ENCODE measurements around the gene EGLN3.
"Not testable (repeated sequence)": the region's sequence is repeated elsewhere in the genome, so short reads cannot be mapped to it uniquely, and the experiment has no call there.

Gene EGLN3

GRCh38 chr14:33934043-33934750 lies 16.7 kb downstream of the EGLN3 start:
- DNase-seq = no peak

- no peak for DNase-seq
Observed at GRCh38 chr14:33933386-33933933, 17.4 kb downstream of the EGLN3 start.

- no peak for DNase-seq
Observed at GRCh38 chr14:33932576-33933345, 18.1 kb downstream of the EGLN3 start.

- DNase-seq = no peak
Observed at GRCh38 chr14:33932033-33932432, 18.8 kb downstream of the EGLN3 start.

- DNase-seq = no peak
Observed at GRCh38 chr14:33931461-33931860, 19.4 kb downstream of the EGLN3 start.

GRCh38 chr14:33930439-33930838 lies 20.4 kb downstream of the EGLN3 start:
- no peak for DNase-seq

- no peak for DNase-seq
Observed at GRCh38 chr14:33929799-33930408, 21.0 kb downstream of the EGLN3 start.

GRCh38 chr14:33928895-33929294 lies 22.0 kb downstream of the EGLN3 start:
- no peak for DNase-seq

- no peak for DNase-seq
Observed at GRCh38 chr14:33927944-33928343, 22.9 kb downstream of the EGLN3 start.

GRCh38 chr14:33926967-33927366 lies 23.9 kb downstream of the EGLN3 start:
- not testable (repeated sequence) for DNase-seq

- DNase-seq = no peak
Observed at GRCh38 chr14:33925946-33926345, 24.9 kb downstream of the EGLN3 start.

- DNase-seq = no peak
Observed at GRCh38 chr14:33925235-33925634, 25.6 kb downstream of the EGLN3 start.

GRCh38 chr14:33924566-33925100 lies 26.2 kb downstream of the EGLN3 start:
- DNase-seq = no peak

GRCh38 chr14:33922125-33922524 lies 28.7 kb downstream of the EGLN3 start:
- DNase-seq = no peak

- DNase-seq = no peak
Observed at GRCh38 chr14:33918256-33918655, 32.6 kb downstream of the EGLN3 start.

GRCh38 chr14:33917661-33918060 lies 33.2 kb downstream of the EGLN3 start:
- DNase-seq = no peak

- DNase-seq = no peak
Observed at GRCh38 chr14:33916663-33917565, 34.0 kb downstream of the EGLN3 start.

- no peak for DNase-seq
Observed at GRCh38 chr14:33915682-33916081, 35.2 kb downstream of the EGLN3 start.

- no peak for DNase-seq
Observed at GRCh38 chr14:33914676-33915516, 36.0 kb downstream of the EGLN3 start.

- DNase-seq = no peak
Observed at GRCh38 chr14:33911046-33911445, 39.8 kb downstream of the EGLN3 start.

GRCh38 chr14:33910435-33910834 lies 40.4 kb downstream of the EGLN3 start:
- no peak for DNase-seq
